Stimulated activated CD4-positive, alpha-beta T cell treated with anti-CD3 and anti-CD28 coated beads, Interleukin-15, amount 100 ng/mL, for 48 hours (primary cell): ENCODE data around the gene EIF2B2.

ENCODE experiments used
- DNase-seq, 2 donors: peaks; one replicate each; pipeline ENCODE4 v3.0.0-alpha.2; 2020; ENCODE audit warnings: low read depth in 2 of 2

The EIF2B2 gene

DNA sequence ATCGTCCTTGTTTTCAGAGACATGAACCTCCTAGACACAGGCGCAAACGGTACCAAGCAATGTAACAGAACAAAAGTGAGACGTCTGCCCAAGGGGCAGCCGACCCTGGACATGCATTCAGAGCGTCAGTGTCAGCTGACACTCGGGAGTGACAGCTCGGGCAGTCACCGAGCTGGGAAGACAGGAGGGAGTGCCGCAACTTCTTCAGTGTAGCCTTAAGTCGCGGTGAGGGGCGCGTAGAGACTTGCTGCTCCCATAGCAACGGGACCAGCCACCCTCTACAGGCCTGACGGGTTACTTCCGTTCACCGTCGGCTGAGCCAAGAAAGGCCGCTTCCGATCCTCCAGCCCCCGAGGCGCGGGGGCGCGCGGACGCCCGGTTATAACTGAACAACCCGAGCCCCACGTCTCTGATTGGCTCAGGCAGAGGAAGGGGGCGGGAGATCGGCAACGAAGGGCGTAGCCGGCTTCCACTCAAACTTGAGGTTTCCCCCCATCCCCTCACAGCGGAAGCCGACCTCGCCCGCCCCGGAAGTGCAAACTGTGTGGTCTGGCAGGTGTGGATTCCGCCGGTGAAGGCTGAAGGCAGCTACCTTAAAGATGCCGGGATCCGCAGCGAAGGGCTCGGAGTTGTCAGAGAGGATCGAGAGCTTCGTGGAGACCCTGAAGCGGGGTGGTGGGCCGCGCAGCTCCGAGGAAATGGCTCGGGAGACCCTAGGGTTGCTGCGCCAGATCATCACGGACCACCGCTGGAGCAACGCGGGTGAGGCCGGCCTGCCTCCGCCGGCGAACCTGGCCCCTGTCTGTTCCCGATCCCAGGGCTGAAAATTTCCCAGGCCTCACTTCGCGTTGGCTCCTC, at the start of gene EIF2B2:
TSS of gene EIF2B2 (plus strand) at position 530 of the 858 bp plus-strand sequence. CDS start at position 600, 70 bp downstream.
- DNase-seq, result peak; percentile 96 to 98

DNA sequence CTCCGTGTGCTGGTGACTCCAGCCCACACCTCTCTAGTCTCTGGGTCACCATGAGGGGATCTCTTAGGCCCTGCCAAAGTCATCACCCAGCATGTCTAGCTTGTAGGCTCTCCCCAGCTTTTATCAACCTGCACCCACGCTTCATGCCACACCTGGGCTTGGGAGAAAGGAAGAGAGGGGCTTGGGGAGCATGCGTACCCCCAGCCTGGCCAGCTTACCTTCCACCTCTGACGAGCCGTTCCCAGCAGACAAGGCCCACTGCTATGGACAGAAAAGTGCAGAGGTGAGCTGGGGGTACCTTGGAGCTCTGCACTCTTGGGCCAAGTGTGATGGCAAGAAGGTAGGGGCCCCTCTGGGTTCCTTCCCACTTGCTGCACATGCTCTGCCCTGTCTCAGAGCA, 49.0 kb upstream of the EIF2B2 start:
- no peak for DNase-seq

DNA sequence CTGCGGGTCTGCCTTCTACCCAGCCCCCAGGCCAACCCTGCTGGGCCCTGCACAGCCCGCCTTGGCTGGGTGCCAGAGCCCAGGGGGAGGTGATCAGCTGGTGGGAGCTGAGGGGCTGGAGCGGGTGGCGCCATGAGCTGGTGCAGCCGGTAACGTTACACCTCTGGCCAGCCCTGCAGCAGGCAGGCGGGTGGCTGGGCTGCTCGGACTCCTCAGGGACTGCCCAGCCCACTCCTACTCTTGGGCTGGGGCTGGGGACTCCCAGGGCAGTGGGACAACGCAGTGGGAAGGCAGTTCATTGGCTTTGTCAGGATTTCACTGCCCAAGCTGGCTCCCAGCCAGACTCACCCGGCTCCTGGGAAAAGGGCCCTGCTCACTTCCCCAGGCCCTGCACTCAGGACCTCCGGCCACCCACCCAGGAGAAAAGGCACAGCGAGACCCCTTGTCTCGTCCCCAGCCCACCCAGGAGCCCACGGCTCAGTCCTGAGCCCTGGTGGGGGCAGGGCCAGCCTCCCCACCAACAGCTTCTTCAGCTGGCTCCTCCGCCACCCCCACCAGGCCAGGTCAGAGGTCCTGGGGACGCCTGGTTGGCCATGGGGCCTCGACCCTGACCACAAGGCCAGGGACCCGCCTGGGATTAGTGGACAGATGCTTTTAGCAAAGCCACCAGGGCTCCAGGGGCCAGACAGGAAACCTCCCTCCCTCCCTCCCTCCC, 48.3 kb upstream of the EIF2B2 start:
- DNase-seq, result no peak

DNA sequence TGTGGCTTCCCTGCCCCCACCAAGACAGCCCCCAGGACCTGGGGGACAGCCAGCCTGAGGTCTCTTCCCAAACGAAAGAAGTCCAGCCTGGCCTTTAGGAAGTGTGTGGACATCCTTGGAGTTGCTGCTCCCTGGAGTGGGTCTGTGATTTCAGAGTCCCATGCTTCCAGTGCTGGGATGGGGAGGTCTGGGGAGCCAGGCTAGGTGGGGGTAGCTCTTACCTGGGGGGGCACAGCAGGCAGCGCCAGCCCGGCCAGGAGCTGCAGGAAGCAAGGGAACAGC, 47.8 kb upstream of the EIF2B2 start:
- DNase-seq, result no peak

DNA sequence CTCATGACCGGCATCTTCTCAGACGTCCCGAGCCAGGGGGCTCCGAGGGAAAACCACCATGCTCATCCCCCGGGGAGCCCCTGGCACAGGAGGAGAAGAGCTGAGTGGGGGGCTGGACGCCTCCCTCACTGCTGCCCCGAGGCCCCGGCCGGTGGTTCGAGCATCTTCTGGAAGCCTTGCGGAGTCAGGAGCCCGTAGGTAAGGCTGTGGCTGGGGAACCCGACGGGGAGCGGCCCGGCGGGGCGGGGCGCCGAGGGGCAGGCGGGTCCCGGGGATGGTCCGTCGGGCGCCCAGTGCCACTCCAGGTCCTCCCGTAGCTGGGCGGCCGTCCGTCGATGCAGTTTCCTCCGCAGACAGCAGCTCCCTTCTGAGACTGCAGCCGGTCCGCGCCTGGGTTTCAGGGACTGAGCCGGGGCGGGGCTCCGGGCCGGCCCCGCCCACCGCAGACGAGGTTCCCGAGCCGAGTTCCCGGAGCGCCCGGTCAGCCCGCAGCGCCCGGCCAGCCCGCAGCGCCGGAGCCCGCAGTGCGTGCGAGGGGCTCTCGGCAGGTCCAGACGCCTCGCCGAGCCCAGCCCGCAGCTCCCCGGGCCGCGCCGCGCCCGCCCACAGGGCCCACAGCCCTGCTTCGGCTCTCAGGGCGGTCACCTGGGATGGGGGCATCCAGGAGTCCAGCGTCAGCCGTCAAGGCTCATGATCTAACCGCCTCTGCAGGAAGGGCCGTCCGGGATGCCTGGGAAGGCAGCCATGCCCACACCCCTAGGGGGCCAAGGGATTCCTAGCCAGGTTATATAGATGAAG, 47.3 kb upstream of the EIF2B2 start, which contains the start of gene PGF:
TSS of gene PGF (minus strand) at position 369 of the 798 bp plus-strand sequence. CDS start at position 14, 355 bp downstream.
- DNase-seq, result no peak

DNA sequence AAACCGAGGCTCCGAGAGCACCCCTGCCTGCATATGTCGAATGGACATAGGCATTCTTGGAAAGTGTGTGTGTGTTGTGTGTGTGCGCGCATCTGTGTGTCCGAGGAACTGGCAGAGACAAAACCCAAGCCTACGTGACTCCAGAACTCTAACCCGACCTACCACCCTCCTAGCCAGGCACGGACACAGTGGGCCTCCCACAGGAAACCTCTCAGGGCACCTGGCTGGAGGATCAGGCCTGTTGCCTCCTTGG, 46.8 kb upstream of the EIF2B2 start:
- no peak for DNase-seq

DNA sequence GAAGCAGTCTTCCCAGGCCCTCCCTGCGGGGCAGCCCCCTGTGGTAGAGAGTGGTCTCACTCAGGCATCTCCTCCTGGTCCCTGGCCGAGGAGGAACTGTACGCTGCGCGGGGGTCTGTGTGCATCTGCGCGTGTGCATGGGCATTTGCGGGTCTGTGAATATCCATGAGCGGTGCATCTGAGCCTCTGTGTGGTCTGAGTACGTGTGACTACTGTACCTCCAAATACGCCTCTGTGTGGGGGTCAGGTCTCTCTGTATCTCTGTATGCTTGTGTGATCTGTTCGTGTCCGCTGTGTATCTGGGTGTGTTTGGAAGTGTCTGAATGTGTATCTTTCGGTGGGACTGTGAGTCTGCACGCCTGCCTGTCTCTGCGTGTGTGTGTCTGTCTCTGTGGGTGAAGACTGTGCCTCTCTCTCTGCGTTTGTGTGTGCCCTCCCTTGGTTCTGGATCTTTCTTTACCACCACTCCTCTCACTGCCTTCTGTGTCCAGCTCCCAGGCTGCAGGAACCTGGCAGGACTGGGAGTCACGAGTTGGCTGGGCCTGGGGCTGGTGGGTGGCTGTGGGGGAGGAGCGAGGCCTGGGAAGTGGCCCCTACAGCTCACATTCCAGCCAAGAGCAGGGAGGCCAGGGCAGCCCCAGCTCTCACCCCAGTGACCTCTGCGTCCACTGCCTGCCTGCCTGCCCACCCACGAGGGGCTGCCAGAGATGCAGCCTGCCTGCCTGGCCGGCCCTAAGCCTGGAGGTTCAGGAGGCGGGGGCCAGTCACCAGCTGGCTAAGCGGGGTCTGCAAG, 46.2 kb upstream of the EIF2B2 start:
- no peak for DNase-seq

DNA sequence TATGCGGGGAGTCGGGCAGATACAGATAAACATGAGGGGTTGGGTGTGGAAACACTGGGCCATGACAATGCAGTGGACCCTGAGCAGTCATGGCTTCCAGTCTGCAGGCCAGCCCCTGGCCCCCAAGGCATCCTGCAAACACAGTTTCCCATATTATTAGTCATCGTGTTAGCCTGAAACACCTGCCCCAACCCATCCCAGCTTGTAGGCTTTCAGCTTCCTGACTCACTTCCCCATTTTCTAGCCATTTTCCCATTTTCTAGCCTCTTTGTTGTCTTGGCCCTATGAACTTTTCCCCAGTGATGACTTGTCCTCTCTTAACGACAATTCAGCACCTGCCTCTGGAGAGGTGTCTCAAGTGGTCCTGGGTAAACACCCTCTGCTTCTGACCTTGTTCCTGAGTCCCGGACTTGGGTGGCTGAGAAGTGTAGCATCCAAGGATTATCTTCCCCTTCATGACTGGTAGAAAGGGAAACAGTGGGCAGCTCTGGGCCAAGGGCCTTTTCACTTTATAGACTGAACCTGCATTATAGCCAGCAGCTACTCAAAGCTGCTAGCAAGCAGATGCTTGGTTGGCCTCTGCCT, 43.0 kb upstream of the EIF2B2 start:
- DNase-seq, result no peak

DNA sequence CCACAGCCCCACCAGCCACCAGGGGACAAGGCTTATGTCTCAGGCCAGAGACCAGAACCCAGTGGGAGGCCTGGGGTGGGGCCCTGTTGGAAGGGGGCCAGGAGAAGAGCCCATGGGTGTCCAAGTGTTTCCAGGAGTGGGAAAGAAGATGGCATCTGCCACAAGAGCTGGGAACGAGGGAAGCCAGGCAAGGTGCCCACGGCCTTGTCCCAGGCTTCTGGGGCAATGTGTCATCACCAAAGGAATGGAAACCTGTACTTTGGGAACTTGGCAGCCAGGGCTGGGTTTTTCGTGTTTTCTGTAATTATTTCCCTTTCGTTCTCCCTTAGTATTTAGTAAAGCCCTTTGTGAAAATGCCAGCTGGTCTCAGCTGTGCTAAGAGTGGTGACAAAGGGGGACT, 42.0 kb upstream of the EIF2B2 start:
- no peak for DNase-seq

DNA sequence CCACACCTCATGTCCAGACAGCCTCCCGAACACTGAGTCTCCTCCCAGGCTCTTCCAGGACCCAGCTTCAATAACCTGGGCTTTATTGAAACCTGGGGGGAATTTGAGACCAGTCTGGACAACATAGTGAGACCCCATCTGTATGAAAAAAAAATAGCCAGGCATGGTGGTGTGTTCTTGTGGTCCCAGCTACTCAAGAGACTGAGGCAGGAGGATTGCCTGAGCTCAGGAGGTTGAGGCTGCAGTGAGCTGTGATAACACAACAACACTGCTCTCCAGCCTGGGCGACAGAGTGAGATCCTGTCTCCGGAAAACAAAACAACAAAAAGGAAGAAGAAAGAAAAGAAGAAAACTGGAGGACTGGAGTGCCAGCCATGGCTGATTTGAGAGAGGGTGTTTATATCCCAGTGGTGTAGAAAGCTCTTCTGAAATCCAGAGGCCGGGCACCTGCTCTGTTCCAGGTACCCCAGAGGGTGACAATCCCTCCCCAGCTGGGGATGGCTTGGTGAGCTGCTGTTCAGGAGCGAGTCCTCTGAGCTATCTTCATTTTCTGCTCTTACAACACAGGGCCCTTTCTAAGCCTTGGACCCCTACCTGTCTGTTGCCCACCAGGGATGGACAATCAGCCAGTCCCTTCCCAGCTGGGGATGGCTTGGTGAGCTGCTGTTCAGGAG, 41.3 kb upstream of the EIF2B2 start:
- DNase-seq, result no peak

DNA sequence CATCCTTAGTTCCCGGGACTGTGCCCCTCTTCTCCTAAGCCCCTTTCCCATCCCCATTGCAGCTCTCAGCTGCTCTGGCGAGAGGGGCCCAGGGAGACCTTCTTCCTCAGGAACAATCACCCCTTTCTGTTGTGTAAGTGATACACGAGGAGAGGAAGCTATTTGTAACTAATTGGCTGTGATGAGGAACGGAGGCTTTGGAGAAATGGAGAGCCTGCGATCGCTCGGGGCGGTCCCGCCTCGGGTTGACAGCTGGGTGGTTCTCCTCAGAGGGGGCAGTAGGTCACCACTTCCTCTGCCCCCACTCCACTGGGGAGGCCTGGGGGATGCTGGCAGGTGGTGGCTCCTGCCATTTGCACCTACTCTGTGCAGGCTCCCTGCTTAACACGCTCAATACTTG, 40.7 kb upstream of the EIF2B2 start:
- no peak for DNase-seq

DNA sequence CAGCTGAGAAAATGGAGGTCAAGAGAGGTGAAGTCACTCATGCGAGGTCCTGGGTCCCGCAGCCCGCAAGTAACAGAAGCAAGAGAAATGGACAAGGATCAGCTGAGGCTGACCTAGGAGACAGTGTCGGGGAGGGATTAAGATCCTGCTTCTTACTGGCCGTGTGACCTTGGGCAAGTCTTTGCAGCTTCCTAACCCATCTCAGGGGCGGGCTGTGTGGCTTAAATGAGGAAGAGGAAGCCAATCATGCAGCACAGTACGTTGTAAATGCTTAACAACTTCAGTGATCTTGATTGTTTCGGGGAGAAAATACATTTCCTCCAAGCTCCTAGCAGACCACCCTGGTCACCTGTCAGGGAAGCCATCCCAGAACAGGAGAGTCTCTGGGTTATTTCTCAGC, 40.2 kb upstream of the EIF2B2 start:
- DNase-seq, result no peak

DNA sequence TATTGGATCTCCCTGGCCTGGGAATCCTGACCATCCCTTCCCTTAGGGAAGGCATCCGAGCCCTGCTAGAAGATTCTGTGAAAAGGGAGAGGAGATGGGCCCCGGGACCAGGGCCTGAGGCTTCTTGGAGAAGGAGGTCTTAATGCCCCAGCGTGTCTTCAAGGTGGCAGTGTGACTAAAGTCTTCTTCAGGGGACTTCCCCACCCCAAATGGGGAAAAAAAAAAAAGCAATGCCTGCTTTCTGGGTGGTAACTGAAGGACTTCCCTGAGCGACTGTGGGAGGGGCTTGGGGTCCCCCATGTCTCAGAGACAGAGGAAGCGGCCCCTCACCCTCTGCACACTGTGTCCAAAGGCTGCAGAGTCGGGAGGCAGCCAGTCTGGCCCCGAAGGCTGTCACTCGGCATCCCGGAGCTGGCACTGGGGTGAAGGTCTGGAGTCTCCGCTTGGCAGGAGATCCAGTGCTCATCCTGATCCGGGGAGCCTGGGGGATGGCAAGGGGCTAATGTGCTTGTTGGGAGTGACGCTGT, 39.5 kb upstream of the EIF2B2 start:
- no peak for DNase-seq

DNA sequence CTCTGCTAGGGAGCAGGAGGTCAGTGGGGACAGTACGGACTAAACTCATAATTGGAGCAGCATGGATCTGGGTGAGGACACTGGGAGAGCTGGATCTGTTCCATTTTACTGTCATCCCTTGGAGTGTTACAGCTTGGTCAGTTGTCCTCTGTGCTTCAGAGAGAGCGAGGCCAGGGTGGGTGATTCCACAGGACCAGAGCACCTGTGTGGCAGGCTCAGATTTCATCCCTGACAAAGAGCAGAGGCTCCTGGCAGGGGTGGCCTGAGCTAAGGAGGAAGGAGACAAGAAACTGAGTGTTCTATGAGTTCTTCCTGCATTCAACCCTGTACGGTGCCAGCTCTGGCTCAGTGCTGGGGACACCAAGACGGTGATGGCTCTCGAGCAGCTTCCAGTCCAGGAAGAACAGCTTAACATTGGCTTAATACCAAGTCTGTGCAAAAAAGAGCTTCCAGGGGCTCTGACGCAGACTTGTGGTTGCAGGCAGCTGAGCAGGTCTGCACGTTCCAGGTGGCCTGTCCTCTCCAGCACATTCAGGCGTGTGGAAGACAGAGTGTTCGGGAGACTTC, 38.9 kb upstream of the EIF2B2 start:
- DNase-seq, result no peak

DNA sequence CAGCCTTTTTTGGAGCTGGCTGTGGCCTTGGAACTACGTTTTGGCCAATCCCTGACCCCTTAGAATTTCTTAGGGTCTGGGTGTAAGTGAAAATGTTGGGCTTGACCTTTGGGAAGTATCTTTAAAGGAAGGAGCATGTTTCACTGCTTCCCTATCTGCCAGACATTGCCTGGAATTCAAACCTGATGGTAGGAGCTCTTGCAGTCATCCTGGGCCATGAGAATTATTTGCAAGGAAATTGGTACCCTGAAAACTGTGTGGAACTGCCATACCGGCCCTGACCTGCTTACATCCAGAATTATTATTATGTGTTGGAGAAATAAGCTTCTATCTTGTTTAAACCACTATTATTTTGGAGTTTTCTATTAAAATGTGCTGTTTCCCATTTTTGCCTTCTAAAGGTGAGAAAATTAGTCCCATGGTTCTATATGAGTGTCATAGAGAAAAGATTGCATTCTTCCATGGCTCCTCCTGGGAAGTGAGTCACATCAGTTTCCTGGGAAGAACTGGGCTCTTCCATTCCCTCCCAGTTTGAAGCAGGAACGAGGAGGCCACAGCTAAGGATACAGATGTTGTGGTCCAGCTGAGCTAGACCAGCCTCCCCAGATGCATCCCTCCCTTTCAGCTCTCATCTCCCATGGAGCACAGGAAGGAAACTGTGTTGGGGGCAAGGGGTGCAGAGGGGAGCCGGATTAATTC, 37.8 kb upstream of the EIF2B2 start:
- DNase-seq, result no peak

DNA sequence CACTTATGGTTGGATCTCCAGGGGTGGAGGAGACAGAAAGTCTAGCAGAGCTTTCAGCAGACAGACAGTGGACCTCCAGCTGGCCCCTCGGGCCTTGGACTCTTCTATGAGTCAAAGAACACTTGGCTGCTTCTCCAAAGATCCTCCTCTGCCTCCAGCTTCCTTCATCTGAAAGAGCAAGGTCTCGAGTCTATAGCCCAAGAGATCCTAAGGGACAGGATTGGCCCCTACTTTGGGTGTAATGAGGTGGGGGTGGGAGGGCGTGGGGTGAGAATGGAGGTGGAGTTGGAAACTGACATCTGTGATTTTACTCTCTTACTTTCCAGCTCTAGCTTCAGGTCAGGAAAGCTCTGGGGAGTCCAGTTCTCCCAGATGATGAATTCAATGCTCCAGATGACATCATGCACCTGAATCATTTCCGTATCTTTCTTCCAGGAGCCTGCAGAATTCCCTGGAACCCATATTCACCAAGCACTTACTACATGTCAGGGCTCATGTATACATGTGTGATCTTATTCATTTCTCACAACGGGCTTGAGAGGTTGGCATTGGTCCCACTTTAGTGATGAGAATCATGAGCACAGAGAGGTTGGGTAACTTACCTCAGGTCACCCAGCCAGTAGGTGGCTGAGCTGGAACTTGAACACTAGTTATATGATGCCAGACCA, 37.1 kb upstream of the EIF2B2 start:
- no peak for DNase-seq

DNA sequence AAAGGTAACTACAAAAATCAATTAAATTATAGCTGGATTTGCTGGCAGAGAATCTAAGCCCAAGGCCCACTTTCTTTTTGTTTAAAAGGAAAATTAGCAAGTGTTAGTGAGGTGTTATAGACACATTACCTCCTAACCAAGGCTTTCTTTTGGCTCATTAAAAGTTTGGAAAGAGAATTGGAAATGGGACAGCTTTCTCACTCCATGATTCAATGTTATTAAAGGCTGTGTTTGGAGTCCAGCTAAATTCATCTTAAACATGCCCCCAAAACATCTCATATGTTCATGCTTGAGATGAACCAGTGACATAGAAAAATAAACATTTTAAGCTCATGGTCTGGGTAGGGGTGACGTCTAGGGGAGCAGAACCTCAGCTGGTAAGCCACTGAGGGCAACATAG, 33.9 kb upstream of the EIF2B2 start:
- DNase-seq, result no peak

DNA sequence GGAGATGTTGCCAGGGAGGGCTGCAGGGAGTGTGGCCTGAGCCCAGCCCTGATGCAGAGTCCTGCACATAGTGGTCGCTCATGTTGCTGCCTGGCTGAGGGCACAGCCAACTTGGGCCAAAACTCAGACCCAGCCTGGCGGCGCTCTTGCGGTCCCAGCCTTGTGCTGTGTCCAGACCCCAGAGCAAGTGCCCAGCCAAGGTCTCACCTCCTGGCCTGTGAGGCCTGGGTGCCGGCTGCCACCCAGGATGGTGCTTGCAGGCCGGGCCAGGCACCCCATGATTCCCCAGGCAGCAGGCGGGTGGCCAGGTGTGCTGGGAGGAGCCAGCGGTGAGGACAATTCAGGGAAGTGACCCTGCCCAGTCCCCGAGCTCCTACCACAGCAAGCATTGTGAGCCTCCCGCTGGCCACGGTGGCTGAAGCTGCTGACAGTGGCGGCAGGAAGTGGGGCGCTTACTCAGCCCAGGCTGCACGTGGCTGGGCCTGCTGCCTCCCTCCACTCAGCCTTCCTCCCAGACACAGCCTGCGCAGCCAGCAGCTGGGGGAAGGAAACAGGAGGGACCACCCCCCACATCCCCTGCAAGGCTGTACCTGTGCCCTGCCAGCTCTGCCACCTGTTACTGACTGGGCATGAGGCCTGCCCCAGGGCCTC, 29.6 kb upstream of the EIF2B2 start:
- DNase-seq, result peak in 1 of 2 donors; percentile 23

DNA sequence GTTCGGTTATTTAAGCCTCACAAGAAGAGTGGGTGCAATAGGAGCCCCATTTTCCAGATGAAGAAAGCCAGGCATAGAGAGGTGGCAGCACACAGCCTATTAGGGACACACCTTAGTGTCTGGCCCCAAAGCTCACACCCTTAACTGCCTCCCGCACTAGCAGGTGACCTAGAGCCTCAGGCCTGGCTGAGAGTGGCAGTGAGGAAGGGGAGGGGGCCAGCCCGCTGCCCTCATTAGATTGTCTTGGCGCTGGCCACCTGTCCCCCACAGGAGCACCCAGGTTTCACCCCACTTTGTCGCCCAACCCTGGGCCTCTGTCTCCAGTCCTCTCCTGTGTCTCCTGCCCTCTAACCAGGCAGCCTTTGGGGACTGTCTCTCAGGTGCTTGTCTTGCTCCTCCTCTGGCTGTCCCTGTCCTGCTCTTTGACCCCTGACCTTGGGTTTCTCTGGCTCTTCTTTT, 28.8 kb upstream of the EIF2B2 start:
- DNase-seq, result no peak
